ENCODE data around the gene INSM2.

The INSM2 gene

GRCh38 chr14:35531960-35532747 is 1.8 kb upstream of the INSM2 start:
- no peak for TF ChIP-seq GATA2 (IDR thresholded peaks at IDR 0.05; ENCODE audit: low read depth, low read length)
- no peak for TF ChIP-seq GATA3 (IDR thresholded peaks at IDR 0.05; ENCODE audit: low read depth, low read length)

GRCh38 chr14:35532783-35533356 is 1.1 kb upstream of the INSM2 start:
- TF ChIP-seq GATA3 (IDR thresholded peaks at IDR 0.05; ENCODE audit: low read depth, low read length) (no peak), GATA2 (IDR thresholded peaks at IDR 0.05; ENCODE audit: low read depth, low read length) (no peak)

- no peak for TF ChIP-seq GATA3 (IDR thresholded peaks at IDR 0.05; ENCODE audit: low read depth, low read length)
- TF ChIP-seq GATA2 (IDR thresholded peaks at IDR 0.05; ENCODE audit: low read depth, low read length) = no peak; the same call in 1 of the 2 replicates
Observed at GRCh38 chr14:35534208-35534872, 376 bp downstream of the INSM2 start.

- no peak for TF ChIP-seq GATA3 (IDR thresholded peaks at IDR 0.05; ENCODE audit: low read depth, low read length)
- no peak; the same call in 1 of the 2 replicates for TF ChIP-seq GATA2 (IDR thresholded peaks at IDR 0.05; ENCODE audit: low read depth, low read length)
Observed at GRCh38 chr14:35534873-35535482, 1.0 kb downstream of the INSM2 start.

- TF ChIP-seq GATA3 (IDR thresholded peaks at IDR 0.05; ENCODE audit: low read depth, low read length) (no peak), GATA2 (IDR thresholded peaks at IDR 0.05; ENCODE audit: low read depth, low read length) (no peak)
Observed at GRCh38 chr14:35535483-35536112, 1.6 kb downstream of the INSM2 start.

GRCh38 chr14:35539969-35540368 is 6.0 kb downstream of the INSM2 start:
- TF ChIP-seq GATA2 (IDR thresholded peaks at IDR 0.05; ENCODE audit: low read depth, low read length) (no peak), GATA3 (IDR thresholded peaks at IDR 0.05; ENCODE audit: low read depth, low read length) (no peak)

- TF ChIP-seq GATA2 (IDR thresholded peaks at IDR 0.05; ENCODE audit: low read depth, low read length) (no peak), GATA3 (IDR thresholded peaks at IDR 0.05; ENCODE audit: low read depth, low read length) (no peak)
Observed at GRCh38 chr14:35543006-35543405, 9.0 kb downstream of the INSM2 start.

- TF ChIP-seq GATA3 (IDR thresholded peaks at IDR 0.05; ENCODE audit: low read depth, low read length) = peak; percentile 58; the same call in 1 of the 2 replicates
- no peak for TF ChIP-seq GATA2 (IDR thresholded peaks at IDR 0.05; ENCODE audit: low read depth, low read length)
Observed at GRCh38 chr14:35549551-35549950, 15.6 kb downstream of the INSM2 start.

- TF ChIP-seq GATA2 (IDR thresholded peaks at IDR 0.05; ENCODE audit: low read depth, low read length) = no peak
Observed at GRCh38 chr14:35551081-35551480, 17.1 kb downstream of the INSM2 start.

- TF ChIP-seq GATA2 (IDR thresholded peaks at IDR 0.05; ENCODE audit: low read depth, low read length) (no peak), GATA3 (IDR thresholded peaks at IDR 0.05; ENCODE audit: low read depth, low read length) (no peak)
Observed at GRCh38 chr14:35553808-35554207, 19.8 kb downstream of the INSM2 start.

- TF ChIP-seq GATA2 (IDR thresholded peaks at IDR 0.05; ENCODE audit: low read depth, low read length) (peak; percentile 95), GATA3 (IDR thresholded peaks at IDR 0.05; ENCODE audit: low read depth, low read length) (peak; percentile 96)
Observed at GRCh38 chr14:35556548-35556947, 22.6 kb downstream of the INSM2 start.

GRCh38 chr14:35557221-35557747 is 23.3 kb downstream of the INSM2 start:
- peak; percentile 63 for TF ChIP-seq GATA2 (IDR thresholded peaks at IDR 0.05; ENCODE audit: low read depth, low read length)
- peak; percentile 95 for TF ChIP-seq GATA3 (IDR thresholded peaks at IDR 0.05; ENCODE audit: low read depth, low read length)

- TF ChIP-seq GATA2 (IDR thresholded peaks at IDR 0.05; ENCODE audit: low read depth, low read length) = no peak
- TF ChIP-seq GATA3 (IDR thresholded peaks at IDR 0.05; ENCODE audit: low read depth, low read length) = 0 out of 2 replicates have a peak, but pooled peaks have one; percentile 13
Observed at GRCh38 chr14:35558680-35559079, 24.7 kb downstream of the INSM2 start.

Data from SH-SY5Y (cell line).